Lung (tissue), 12 donors: ENCODE results near the gene SPAG9. TPM values are rescaled to one million over a fixed set of nuclear protein-coding genes. Genes with fewer than 3 reads are reported as not detected.

Experiments
- ATAC-seq: fragments of 200-7000 bp; cut with Tn5 transposase; one replicate; pipeline ENCODE4 v1.9.1; 2020; ENCODE audit warnings: moderate number of reproducible peaks; ENCODE audit not compliant: insufficient read depth, low FRiP score
- DNase-seq, 3 donors: peaks; one replicate each; pipeline ENCODE4 v3.0.0-alpha.2; 2013 to 2017
- H3K27ac ChIP-seq, 2 donors: one replicate each; pipeline ENCODE4 v1.5.1; 2013; ENCODE audit warnings: mild to moderate bottlenecking in 2 of 2, moderate library complexity in 2 of 2, control low read depth in 1 of 2, inconsistent platforms in 1 of 2, low read depth in 1 of 2, low read length in 1 of 2
- H3K27me3 ChIP-seq, 3 donors: one replicate each; pipeline ENCODE4 v1.5.1; 2013; ENCODE audit warnings: low read length in 2 of 3; ENCODE audit not compliant: control insufficient read depth in 3 of 3, insufficient read depth in 3 of 3
- H3K36me3 ChIP-seq, 4 donors: one replicate each; pipeline ENCODE4 v1.5.1; 2013; ENCODE audit warnings: low read length in 4 of 4, mild to moderate bottlenecking in 1 of 4, moderate library complexity in 1 of 4; ENCODE audit not compliant: control insufficient read depth in 4 of 4, insufficient read depth in 4 of 4
- H3K4me1 ChIP-seq, 5 donors: one replicate each; pipeline ENCODE4 v1.5.1; 2013; ENCODE audit warnings: low read length in 5 of 5, mild to moderate bottlenecking in 2 of 5, moderate library complexity in 1 of 5; ENCODE audit not compliant: control insufficient read depth in 5 of 5, insufficient read depth in 5 of 5
- H3K4me3 ChIP-seq: one replicate; pipeline ENCODE4 v1.5.1; 2013; ENCODE audit warnings: mild to moderate bottlenecking, control low read depth, moderate library complexity
- H3K9ac ChIP-seq, 2 donors: one replicate each; pipeline ENCODE4 v1.5.1; 2013; ENCODE audit warnings: low read length in 2 of 2, control low read depth in 1 of 2; ENCODE audit not compliant: insufficient read depth in 1 of 2
- H3K9me3 ChIP-seq, 4 donors: one replicate each; pipeline ENCODE4 v1.5.1; 2013; ENCODE audit warnings: low read length in 3 of 4, mild to moderate bottlenecking in 1 of 4, moderate library complexity in 1 of 4; ENCODE audit not compliant: control insufficient read depth in 4 of 4, insufficient read depth in 3 of 4
- WGBS, 2 donors: extraction: QIAGEN DNeasy Blood & Tissue Kit; methylation state at CpG; one replicate each; pipeline ENCODE4 v1.1.7; 2013; 5-methylcytosine and 5-hydroxymethylcytosine counted together
- polyA plus RNA-seq, 2 donors: library from polyadenylated mRNA; stranded (reverse); fragments of 200-250 nt; gene quantifications; one replicate each; pipeline ENCODE4 v1.2.1, GENCODE V29; 2013
- total RNA-seq, 2 donors: library from RNA; depleted of rRNA in 1 of 2; stranded (reverse); fragments of >200 nt in 1 of 2; gene quantifications; one replicate each; pipeline ENCODE4 v1.2.1, GENCODE V29; 2014 to 2021
- TF ChIP-seq, protein P1 (sequence below): IDR thresholded peaks from 2 replicates; pipeline ENCODE4 v1.5.1; 2012; ENCODE audit warnings: mild to moderate bottlenecking; ENCODE audit errors: control extremely low read depth, extremely low read depth
- donor health status: control.
- donor health status: control.
- donor health status: Bipolar disorder and iron deficiency.
- donor health status: healthy.
- donor health status: DM: yes; HTN: yes; CAD: no.

The SPAG9 gene
- total and polyA plus RNA-seq, 4 donors, result 37.2 to 174 (median 75.2) TPM

DNA sequence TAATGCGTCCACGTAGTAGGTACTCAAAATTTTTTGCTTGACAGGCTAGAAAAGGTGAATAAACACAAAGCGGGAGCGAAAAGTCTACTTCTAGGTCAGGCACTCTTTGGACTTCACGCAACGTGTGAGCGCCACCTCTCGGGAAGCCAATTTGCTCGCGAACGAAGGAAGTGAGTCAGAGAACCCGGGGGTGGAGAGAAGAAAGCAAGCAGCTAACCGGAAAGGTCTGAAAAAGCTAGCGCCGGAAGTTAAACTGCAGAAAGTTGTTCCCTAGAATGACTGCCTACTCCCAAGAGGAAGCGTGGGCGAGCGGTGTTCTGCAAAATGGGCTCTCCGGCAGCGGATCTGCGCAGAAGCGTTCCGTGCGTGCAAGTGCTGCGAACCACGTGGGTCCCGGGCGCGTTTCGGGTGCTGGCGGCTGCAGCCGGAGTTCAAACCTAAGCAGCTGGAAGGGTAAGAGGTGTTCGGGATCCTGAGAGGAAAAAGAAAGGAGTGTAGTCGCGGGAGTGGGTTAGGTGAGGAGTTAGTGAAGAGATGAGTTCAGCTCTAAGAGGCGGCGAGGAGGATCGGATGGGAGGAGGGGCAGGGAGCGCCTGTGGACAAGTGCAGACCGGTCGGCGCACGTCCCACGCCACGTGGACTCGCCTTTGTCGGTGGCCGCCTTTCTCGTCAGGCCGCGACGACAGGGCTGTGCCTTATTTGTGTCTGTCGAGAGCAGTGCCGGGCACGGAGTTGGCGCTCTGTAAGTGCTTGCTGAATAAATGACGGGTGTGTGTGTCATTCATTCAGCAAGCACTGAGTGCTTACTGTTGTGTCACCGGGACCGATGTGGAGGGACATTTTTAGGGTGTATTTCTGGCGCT, 32.8 kb upstream of the SPAG9 start, which contains the start of gene NME1:
NME1 (plus strand) TSS at position 350 of the 863 bp plus-strand sequence. CDS start 2,096 bp downstream, outside the sequence.
- Histone ChIP-seq H3K9me3 (no peaks in the 10 kb centered on the region), H3K4me1 (peaks cover 2 to 14% (median 7%) of the 10 kb centered on the region in 5 donors), H3K36me3 (peaks cover 0 to 7% (median 5%) of the 10 kb centered on the region in 4 donors), H3K27ac (peak within 1 kb of the TSS; percentile 81 to 92), H3K27me3 (no peaks in the 10 kb centered on the region), H3K4me3 (peak within 1 kb of the TSS; percentile 73), H3K9ac (peak within 1 kb of the TSS; percentile 77 to 94)
- WGBS, 2 donors, result 0% methylated on average over 60 of the region's 60 CpGs
- ATAC-seq, result peak; percentile 95
- TF ChIP-seq, protein P1, sequence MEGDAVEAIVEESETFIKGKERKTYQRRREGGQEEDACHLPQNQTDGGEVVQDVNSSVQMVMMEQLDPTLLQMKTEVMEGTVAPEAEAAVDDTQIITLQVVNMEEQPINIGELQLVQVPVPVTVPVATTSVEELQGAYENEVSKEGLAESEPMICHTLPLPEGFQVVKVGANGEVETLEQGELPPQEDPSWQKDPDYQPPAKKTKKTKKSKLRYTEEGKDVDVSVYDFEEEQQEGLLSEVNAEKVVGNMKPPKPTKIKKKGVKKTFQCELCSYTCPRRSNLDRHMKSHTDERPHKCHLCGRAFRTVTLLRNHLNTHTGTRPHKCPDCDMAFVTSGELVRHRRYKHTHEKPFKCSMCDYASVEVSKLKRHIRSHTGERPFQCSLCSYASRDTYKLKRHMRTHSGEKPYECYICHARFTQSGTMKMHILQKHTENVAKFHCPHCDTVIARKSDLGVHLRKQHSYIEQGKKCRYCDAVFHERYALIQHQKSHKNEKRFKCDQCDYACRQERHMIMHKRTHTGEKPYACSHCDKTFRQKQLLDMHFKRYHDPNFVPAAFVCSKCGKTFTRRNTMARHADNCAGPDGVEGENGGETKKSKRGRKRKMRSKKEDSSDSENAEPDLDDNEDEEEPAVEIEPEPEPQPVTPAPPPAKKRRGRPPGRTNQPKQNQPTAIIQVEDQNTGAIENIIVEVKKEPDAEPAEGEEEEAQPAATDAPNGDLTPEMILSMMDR, result peak; percentile 84
- peak; percentile 98 to 100 (median 100) for DNase-seq

DNA sequence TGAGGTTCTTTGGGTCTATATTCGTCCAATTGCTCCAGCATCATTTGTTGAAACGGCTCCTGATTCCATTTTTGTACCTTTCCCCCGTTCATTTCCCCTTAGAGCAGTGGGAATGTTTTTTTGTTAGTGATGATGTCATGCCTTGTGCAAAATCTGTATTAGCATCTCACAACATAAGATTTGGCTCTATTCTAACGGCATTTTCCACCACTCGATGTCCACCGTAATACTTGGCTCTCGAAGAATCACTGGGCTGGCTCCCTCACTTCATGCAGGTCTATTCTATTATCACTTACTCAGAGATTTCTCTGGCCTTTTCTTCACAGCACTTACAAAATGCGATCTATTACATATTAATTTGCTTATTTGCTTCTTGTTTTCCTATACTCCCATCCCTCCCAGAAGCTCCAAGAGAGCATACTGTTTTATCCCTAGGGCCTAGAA, 32.1 kb upstream of the SPAG9 start:
- TF ChIP-seq, protein P1, result no peak
- H3K27me3 ChIP-seq, result no peaks in the 10 kb centered on the region
- peak overlapping the region; percentile 77 to 94 for H3K9ac ChIP-seq
- peaks cover 0 to 5% (median 5%) of the 10 kb centered on the region in 4 donors for H3K36me3 ChIP-seq
- WGBS, 2 donors, result 14 to 18% methylated on average over 8 of the region's 8 CpGs
- DNase-seq, result peak in 1 of 3 donors; percentile 70
- ATAC-seq, result no peak
- H3K9me3 ChIP-seq, result no peaks in the 10 kb centered on the region
- H3K4me3 ChIP-seq, result no peak overlapping the region
- H3K4me1 ChIP-seq, result peaks cover 2 to 14% (median 7%) of the 10 kb centered on the region in 5 donors
- H3K27ac ChIP-seq, result peak overlapping the region; percentile 77 to 92

GRCh38 chr17:51150932-51151331, 30.3 kb upstream of the SPAG9 start:
- peaks cover 0 to 5% (median 0%) of the 10 kb centered on the region in 4 donors for H3K36me3 ChIP-seq
- 82 to 85% methylated on average over 5 of the region's 5 CpGs for WGBS, 2 donors
- TF ChIP-seq, protein P1, result no peak
- no peak for DNase-seq
- H3K9me3 ChIP-seq, result no peaks in the 10 kb centered on the region
- no peak for ATAC-seq
- peaks cover 2 to 14% (median 7%) of the 10 kb centered on the region in 5 donors for H3K4me1 ChIP-seq
- no peak overlapping the region for H3K27ac ChIP-seq
- no peak overlapping the region for H3K4me3 ChIP-seq
- H3K27me3 ChIP-seq, result no peaks in the 10 kb centered on the region
- no peak overlapping the region for H3K9ac ChIP-seq
